ENCODE results near the gene TNFSF18.
A peak's percentile ranks its signal among the peaks of the same experiment; 100 is the strongest.

TNFSF18 gene

GRCh38 chr1:173009597-173009996, 41.1 kb downstream of the TNFSF18 start:
- no peak for TF ChIP-seq CTCF (IDR thresholded peaks at IDR 0.05; ENCODE audit: extremely low read depth, insufficient read depth, missing control alignments)
- in situ Hi-C loops (cut with MboI; ENCODE audit: low pct_unique_long_range_greater_than_20kb, low sequenced_read_pairs, unreplicated experiment), result no loop called here
- DNase-seq (ENCODE audit: low spot score), result no peak

GRCh38 chr1:173005196-173005864, 45.4 kb downstream of the TNFSF18 start:
- no peak for DNase-seq (ENCODE audit: low spot score)
- in situ Hi-C loops (cut with MboI; ENCODE audit: low pct_unique_long_range_greater_than_20kb, low sequenced_read_pairs, unreplicated experiment), result no loop called here
- peak; percentile 1 for TF ChIP-seq CTCF (IDR thresholded peaks at IDR 0.05; ENCODE audit: extremely low read depth, insufficient read depth, missing control alignments)

- TF ChIP-seq CTCF (IDR thresholded peaks at IDR 0.05; ENCODE audit: extremely low read depth, insufficient read depth, missing control alignments), result no peak
- in situ Hi-C loops (cut with MboI; ENCODE audit: low pct_unique_long_range_greater_than_20kb, low sequenced_read_pairs, unreplicated experiment), result no loop called here
- no peak for DNase-seq (ENCODE audit: low spot score)
These were observed 47.6 kb downstream of the TNFSF18 start for GRCh38 chr1:173002891-173003838.

- in situ Hi-C loops (cut with MboI; ENCODE audit: low pct_unique_long_range_greater_than_20kb, low sequenced_read_pairs, unreplicated experiment), result no loop called here
- no peak for TF ChIP-seq CTCF (IDR thresholded peaks at IDR 0.05; ENCODE audit: extremely low read depth, insufficient read depth, missing control alignments)
- DNase-seq (ENCODE audit: low spot score), result no peak
These were observed 51.4 kb downstream of the TNFSF18 start for GRCh38 chr1:172999349-172999748.

- DNase-seq (ENCODE audit: low spot score), result no peak
- in situ Hi-C loops (cut with MboI; ENCODE audit: low pct_unique_long_range_greater_than_20kb, low sequenced_read_pairs, unreplicated experiment), result no loop called here
- no peak for TF ChIP-seq CTCF (IDR thresholded peaks at IDR 0.05; ENCODE audit: extremely low read depth, insufficient read depth, missing control alignments)
These were observed 52.8 kb downstream of the TNFSF18 start for GRCh38 chr1:172997941-172998361.

GRCh38 chr1:172993640-172994039, 57.1 kb downstream of the TNFSF18 start:
- in situ Hi-C loops (cut with MboI; ENCODE audit: low pct_unique_long_range_greater_than_20kb, low sequenced_read_pairs, unreplicated experiment), result no loop called here
- no peak for TF ChIP-seq CTCF (IDR thresholded peaks at IDR 0.05; ENCODE audit: extremely low read depth, insufficient read depth, missing control alignments)
- DNase-seq (ENCODE audit: low spot score), result no peak

All from GM13977 (cell line).